Muscle layer of duodenum (tissue), 2 donors: ENCODE results near the gene GAST.
"Not testable (repeated sequence)": the region's sequence is repeated elsewhere in the genome, so short reads cannot be mapped to it uniquely, and the experiment has no call there.

Experiments used
- H3K27ac ChIP-seq: one replicate; pipeline ENCODE4 v1.7.0; 2013; ENCODE audit warnings: mild to moderate bottlenecking, low read length
- H3K27me3 ChIP-seq: one replicate; pipeline ENCODE4 v1.7.0; 2013; ENCODE audit warnings: low read depth, mild to moderate bottlenecking, control low read depth, low read length
- H3K36me3 ChIP-seq, 2 donors: one replicate each; pipeline ENCODE4 v1.7.0; 2013; ENCODE audit warnings: low read length in 2 of 2, control low read depth in 1 of 2, mild to moderate bottlenecking in 1 of 2; ENCODE audit not compliant: insufficient read depth in 2 of 2, control insufficient read depth in 1 of 2
- H3K4me1 ChIP-seq, 2 donors: one replicate each; pipeline ENCODE4 v1.7.0; 2013; ENCODE audit warnings: low read length in 2 of 2, mild to moderate bottlenecking in 2 of 2, control low read depth in 1 of 2, moderate library complexity in 1 of 2; ENCODE audit not compliant: insufficient read depth in 2 of 2, control insufficient read depth in 1 of 2
- H3K4me3 ChIP-seq, 2 donors: one replicate each; pipeline ENCODE4 v1.7.0; 2013; ENCODE audit warnings: low read length in 2 of 2, low read depth in 1 of 2, mild to moderate bottlenecking in 1 of 2
- H3K9me3 ChIP-seq, 2 donors: one replicate each; pipeline ENCODE4 v1.7.0; 2013; ENCODE audit warnings: low read length in 2 of 2, control low read depth in 1 of 2, mild to moderate bottlenecking in 1 of 2; ENCODE audit not compliant: control insufficient read depth in 1 of 2
- donor health status: healthy.

Gene GAST

DNA sequence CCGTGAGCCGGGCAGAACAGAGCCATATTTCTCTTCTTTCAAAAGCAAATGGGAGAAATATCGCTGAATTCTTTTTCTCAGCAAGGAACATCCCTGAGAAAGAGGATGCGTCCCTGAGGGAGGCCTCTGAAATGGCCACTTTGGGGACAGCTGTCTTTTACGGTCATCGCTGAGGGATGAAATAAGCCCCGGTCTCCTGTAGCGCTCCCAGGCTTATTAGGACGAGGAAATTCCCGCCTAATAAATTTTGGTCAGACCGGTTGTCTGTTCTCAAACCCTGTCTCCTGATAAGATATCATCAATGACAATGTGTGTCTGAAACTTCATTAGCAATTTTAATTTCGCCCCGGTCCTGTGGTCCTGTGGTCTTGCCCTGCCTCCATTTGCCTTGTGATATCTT, 26.4 kb upstream of the GAST start:
- not testable (repeated sequence) for H3K9me3 ChIP-seq, H3K27me3 ChIP-seq, H3K27ac ChIP-seq, H3K4me3 ChIP-seq
- Histone ChIP-seq H3K4me1 (peaks cover 12 to 14% of the 10 kb centered on the region in 2 donors), H3K36me3 (peaks cover 9 to 14% of the 10 kb centered on the region in 2 donors)

DNA sequence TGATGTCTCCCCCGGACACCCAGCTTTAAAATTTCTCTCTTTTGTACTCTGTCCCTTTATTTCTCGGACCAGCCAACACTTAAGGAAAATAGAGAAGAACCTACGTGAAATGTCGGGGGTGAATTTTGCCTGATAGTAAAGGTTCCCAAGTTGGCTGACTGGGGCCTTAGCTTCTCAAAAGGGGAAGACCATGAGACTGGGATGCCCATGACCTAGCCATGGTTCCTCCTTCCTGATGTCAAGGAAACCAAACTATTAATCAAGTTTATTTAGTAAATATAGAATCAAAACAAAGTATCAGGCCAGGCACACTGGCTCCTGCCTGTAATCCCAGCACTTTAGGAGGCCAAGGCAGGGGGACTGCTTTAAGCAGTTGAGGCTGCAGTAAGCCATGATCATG, 25.9 kb upstream of the GAST start:
- Histone ChIP-seq H3K4me1 (peaks cover 16 to 19% of the 10 kb centered on the region in 2 donors), H3K36me3 (peaks cover 15 to 20% of the 10 kb centered on the region in 2 donors), H3K9me3 (no peaks in the 10 kb centered on the region), H3K27me3 (no peaks in the 10 kb centered on the region), H3K4me3 (no peak overlapping the region), H3K27ac (no peak overlapping the region)

DNA sequence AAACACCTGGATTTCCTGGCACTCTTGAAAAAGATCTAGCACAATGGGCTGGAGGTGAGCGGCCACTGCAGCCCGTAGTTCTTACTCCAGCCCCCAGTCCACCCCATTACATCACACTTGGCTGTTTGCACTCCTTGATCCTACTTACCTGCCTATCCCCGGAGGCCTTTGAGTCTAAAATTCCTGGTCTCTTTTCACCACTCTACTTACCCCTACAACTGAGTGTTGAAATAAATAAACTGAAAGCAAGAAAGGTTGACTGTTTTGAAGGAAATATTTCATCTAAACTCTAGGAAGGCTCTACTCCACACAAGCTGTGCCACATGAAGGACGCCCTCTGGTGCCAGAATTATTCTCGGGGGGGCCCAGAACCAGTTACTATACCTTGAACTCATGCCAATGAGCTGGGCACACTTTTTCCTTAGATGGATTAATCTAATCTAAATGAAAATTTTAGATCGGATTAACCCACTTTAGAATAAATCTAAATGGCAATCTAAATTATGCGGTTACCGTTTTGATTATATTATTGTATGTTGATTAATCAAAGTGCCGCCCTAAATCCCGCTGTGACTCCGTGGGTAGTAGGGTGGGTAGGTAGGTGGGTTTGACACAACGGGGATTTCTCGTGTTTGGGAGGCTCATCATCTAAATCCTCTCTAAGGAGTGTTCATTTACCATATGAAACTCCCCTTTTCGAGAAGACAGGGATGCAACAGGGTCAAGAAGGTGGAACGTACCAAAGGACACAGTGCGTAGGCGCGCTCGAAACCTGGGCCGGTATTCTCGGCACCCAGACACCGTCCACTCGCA, 24.1 kb upstream of the GAST start:
- H3K27me3 ChIP-seq: no peaks in the 10 kb centered on the region
- H3K4me1 ChIP-seq: peaks cover 17 to 25% of the 10 kb centered on the region in 2 donors
- peak overlapping the region; percentile 100 for H3K27ac ChIP-seq
- H3K36me3 ChIP-seq: peaks cover 32 to 37% of the 10 kb centered on the region in 2 donors
- peak overlapping the region; percentile 55 to 75 for H3K4me3 ChIP-seq
- H3K9me3 ChIP-seq: no peaks in the 10 kb centered on the region

DNA sequence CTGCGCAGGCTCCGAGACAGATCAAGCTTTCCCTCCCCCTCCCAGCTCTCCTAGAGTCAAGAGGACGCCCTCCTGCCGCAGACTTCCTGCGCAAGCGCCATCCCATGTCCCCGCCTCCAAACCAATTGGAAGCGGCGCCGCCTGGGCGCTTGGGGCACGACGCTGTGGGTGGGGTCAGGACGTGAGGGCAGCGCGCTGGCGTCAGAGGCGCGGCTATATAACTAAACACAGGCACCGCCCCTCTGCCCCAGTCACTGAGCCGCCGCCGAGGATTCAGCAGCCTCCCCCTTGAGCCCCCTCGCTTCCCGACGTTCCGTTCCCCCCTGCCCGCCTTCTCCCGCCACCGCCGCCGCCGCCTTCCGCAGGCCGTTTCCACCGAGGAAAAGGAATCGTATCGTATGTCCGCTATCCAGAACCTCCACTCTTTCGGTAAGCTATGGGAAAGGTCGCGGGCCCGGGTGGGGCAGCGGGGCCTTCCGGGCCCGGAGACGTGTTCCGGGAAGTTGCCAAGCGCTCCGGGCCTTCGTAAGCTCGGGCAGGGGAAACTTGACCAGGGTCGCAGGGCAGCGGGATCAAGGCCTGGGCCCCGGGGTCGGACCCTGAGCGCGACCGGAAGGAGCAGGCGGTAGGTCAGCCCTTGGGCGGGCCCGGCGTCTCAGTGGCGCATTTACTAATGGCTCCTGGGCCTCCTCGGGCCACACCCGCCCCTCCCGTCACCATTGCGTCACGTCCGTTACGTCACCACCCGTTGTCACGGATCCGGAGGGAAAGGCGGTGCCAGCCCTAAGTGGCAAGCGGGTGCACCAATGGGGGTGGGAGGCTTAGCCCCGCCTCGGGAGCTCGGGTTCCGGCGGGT, 23.3 kb upstream of the GAST start, which contains the start of gene EIF1:
EIF1 (plus strand) TSS at position 245 of the 856 bp plus-strand sequence; CDS start at position 399, 154 bp downstream.
- Histone ChIP-seq H3K36me3 (peaks cover 35 to 46% of the 10 kb centered on the region in 2 donors), H3K27ac (peak within 1 kb of the TSS; percentile 100), H3K9me3 (no peaks in the 10 kb centered on the region), H3K27me3 (no peaks in the 10 kb centered on the region), H3K4me1 (peaks cover 17 to 25% of the 10 kb centered on the region in 2 donors), H3K4me3 (peak within 1 kb of the TSS; percentile 77 to 87)

DNA sequence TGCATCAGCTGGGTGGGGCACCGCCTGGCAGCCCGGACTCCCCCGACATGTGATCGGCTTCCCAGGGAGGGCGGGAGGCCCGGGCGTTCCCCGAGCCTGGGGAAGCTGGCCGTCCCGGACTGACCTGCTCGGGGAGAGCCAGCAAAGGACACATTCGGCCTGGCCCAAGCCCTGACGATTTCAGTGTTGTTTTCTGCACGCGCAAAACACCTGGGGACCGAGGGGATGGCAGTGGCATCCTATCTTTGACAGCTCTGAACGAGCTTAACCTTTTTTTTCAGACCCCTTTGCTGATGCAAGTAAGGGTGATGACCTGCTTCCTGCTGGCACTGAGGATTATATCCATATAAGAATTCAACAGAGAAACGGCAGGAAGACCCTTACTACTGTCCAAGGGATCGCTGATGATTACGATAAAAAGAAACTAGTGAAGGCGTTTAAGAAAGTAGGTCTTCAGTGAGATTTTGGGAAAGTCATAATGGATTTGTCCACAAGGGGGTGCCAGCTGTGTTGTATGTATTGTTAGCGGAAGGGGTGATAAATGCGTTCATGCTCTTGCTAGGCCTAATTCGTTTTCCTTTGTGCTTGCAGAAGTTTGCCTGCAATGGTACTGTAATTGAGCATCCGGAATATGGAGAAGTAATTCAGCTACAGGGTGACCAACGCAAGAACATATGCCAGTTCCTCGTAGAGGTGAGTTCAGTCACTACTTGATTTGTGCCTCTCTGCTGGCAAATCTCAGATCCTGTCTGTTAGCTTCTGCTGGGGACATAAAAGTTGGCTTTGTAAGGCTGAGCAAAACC, 22.4 kb upstream of the GAST start:
- peak overlapping the region; percentile 77 to 87 for H3K4me3 ChIP-seq
- peak overlapping the region; percentile 100 for H3K27ac ChIP-seq
- peaks cover 35 to 54% of the 10 kb centered on the region in 2 donors for H3K36me3 ChIP-seq
- H3K4me1 ChIP-seq: peaks cover 17 to 25% of the 10 kb centered on the region in 2 donors
- H3K9me3 ChIP-seq: no peaks in the 10 kb centered on the region
- H3K27me3 ChIP-seq: no peaks in the 10 kb centered on the region

DNA sequence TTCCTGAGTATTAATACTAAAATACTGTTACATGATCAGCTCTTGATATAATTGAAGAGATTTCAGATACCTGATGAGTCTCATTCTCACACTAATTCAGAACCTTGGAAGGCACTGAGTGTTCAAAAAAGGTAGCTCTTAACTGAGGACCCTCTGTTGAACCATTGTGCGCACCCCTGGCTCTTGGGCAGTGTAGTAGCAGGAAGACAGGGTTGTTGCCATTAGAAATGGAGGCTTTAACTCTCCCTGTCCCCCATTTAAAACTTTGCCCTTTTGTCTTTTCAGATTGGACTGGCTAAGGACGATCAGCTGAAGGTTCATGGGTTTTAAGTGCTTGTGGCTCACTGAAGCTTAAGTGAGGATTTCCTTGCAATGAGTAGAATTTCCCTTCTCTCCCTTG, 21.6 kb upstream of the GAST start:
- H3K9me3 ChIP-seq: no peaks in the 10 kb centered on the region
- peaks cover 35 to 57% of the 10 kb centered on the region in 2 donors for H3K36me3 ChIP-seq
- no peaks in the 10 kb centered on the region for H3K27me3 ChIP-seq
- peak overlapping the region; percentile 100 for H3K27ac ChIP-seq
- H3K4me1 ChIP-seq: peaks cover 17 to 25% of the 10 kb centered on the region in 2 donors
- peak overlapping the region; percentile 77 to 87 for H3K4me3 ChIP-seq

DNA sequence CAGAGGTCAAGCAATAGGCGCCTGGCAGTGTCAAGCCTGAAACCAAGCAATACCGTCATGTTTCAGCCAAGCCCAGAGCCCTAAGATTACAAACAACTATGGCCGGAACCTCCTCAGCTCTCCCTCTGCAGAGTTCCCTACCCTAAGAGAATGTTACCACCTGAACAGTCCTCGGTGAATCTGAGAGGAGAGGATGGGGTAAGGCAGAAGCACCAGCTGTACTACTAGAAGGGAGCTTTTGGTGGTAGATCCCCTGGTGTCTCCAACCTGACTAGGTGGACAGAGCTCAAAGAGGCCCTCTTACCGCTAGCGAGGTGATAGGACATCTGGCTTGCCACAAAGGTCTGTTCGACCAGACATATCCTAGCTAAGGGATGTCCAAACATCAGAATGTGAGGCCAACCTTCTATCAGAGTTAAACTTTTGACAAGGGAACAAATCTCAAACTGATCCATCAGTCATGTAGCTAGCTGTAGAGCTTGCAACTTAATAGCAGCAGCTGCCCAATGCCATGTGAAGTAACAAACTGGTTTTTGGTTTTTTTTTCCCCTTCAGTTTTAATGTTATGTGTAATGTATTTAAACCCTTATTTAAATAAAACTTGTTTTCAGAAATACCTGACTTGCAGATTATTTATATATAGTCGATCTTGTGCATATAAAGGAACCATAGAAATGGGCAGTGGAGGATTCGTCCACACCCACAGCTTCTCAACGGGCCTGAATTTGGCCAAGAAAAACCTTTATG, 20.9 kb upstream of the GAST start:
- Histone ChIP-seq H3K4me3 (peak overlapping the region; percentile 77 to 87), H3K36me3 (peaks cover 35 to 57% of the 10 kb centered on the region in 2 donors), H3K4me1 (peaks cover 19 to 30% of the 10 kb centered on the region in 2 donors), H3K27me3 (no peaks in the 10 kb centered on the region), H3K9me3 (no peaks in the 10 kb centered on the region), H3K27ac (no peak overlapping the region)

DNA sequence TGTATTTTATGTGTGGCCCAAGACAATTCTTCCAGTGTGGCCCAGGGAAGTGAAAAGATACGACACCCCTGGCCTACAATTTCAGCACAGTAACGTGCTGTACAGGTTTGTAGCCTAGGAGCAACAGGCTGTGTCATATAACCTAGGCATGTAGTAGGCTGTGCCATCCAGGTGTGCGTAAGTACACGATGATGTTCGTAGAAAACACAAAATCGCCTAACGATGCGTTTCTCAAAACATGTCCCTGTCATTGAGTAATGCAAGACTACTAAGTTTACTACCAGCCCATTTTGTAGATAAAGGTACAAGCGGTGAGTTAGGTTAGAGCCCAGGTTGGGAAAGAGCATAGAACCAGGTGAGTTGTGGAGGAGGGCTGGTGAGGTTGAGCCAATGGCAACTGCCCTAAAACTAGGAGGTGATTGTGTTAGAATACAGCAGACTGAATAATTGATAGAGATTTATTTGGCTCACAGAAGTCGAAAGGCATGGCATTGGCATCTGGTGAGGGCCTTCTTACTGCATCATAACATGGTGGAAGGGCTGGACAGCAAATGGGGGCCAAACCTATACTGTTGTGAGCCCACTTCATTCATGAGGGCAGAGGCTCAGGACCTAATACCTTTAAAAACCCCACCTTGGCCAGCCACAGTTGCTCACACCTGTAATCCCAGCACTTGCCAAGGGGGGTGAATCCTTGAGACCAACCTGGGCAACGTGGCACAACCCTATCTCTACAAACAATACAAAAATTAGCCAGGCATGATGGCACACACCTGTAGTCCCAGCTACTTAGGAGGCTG, 19.2 kb upstream of the GAST start:
- Histone ChIP-seq H3K4me1 (peaks cover 24 to 42% of the 10 kb centered on the region in 2 donors), H3K9me3 (no peaks in the 10 kb centered on the region), H3K27ac (no peak overlapping the region), H3K36me3 (peaks cover 35 to 57% of the 10 kb centered on the region in 2 donors), H3K4me3 (no peak overlapping the region), H3K27me3 (no peaks in the 10 kb centered on the region)

DNA sequence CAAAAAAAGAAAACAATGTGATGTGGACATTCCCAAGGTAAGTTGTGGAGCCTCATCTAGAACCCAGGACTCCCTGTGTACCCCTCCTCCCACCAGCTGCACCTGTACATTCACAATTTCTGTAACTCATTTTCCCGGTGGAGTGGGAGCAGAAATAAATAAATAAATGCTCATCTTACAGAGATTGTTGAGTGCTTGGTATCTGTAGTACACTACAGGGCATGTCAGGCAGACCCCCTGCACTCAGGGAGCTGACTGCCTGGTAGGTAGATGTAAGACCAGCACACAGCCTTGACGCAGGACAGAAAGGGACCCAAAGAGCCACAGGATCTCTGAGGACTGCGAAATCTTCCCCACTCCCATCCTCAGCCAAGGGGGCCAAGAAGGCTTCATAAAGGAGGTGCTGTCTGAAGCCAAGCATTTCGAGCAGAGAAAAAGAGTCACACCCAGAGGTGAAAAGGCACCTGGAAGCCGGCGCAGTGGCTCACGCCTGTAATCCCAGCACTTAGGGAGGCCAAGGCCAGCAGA, 16.9 kb upstream of the GAST start:
- Histone ChIP-seq H3K4me3 (no peak overlapping the region), H3K27me3 (no peaks in the 10 kb centered on the region), H3K36me3 (peaks cover 31 to 48% of the 10 kb centered on the region in 2 donors), H3K4me1 (peaks cover 18 to 36% of the 10 kb centered on the region in 2 donors), H3K27ac (no peak overlapping the region), H3K9me3 (no peaks in the 10 kb centered on the region)
